ENCODE measurements around the gene ATP5PB. TPM values are rescaled to one million over a fixed set of nuclear protein-coding genes. Genes with fewer than 3 reads are reported as not detected.

ATP5PB gene
- total RNA-seq, 1 donor = 203 TPM

DNA sequence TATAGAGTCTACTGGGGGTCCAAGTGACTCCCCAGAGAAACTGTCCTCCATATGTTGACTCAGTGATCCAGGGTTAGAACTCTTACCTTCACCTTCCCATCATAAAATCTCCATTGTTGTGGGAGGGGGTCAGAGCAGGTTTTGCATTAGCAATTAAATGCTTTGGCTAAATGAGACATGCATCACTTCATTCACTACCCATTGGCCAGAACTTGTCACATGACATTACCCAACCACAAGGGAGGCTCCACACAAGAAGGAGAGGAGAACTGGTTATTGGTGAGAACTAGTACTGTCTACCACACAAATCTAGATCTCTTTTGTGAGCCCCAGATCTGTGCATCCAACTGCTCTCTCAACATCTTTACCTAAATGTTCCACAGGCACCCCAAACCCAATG, 20.3 kb downstream of the ATP5PB start:
- H3K9me3 ChIP-seq (ENCODE audit: low read depth, low read length) = no peaks in the 10 kb centered on the region
- peaks cover 15% of the 10 kb centered on the region for H3K36me3 ChIP-seq (ENCODE audit: insufficient read depth, low read length)
- no peak for DNase-seq (ENCODE audit: insufficient read length, low spot score, missing footprints)
- peaks cover 10% of the 10 kb centered on the region for H3K4me1 ChIP-seq (ENCODE audit: insufficient read depth, low read length)
- H3K27me3 ChIP-seq (ENCODE audit: insufficient read depth, low read length) = no peaks in the 10 kb centered on the region
- H3K27ac ChIP-seq (ENCODE audit: low read depth, low read length) = no peak overlapping the region
- H3K4me2 ChIP-seq (ENCODE audit: insufficient read depth, low read length) = no peak overlapping the region
- no peaks in the 10 kb centered on the region for H4K20me1 ChIP-seq (ENCODE audit: insufficient read depth, low read length)
- no peak overlapping the region for H2AFZ ChIP-seq (ENCODE audit: low read length)
- TF ChIP-seq, protein P1, sequence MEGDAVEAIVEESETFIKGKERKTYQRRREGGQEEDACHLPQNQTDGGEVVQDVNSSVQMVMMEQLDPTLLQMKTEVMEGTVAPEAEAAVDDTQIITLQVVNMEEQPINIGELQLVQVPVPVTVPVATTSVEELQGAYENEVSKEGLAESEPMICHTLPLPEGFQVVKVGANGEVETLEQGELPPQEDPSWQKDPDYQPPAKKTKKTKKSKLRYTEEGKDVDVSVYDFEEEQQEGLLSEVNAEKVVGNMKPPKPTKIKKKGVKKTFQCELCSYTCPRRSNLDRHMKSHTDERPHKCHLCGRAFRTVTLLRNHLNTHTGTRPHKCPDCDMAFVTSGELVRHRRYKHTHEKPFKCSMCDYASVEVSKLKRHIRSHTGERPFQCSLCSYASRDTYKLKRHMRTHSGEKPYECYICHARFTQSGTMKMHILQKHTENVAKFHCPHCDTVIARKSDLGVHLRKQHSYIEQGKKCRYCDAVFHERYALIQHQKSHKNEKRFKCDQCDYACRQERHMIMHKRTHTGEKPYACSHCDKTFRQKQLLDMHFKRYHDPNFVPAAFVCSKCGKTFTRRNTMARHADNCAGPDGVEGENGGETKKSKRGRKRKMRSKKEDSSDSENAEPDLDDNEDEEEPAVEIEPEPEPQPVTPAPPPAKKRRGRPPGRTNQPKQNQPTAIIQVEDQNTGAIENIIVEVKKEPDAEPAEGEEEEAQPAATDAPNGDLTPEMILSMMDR (IDR thresholded peaks at IDR 0.05; ENCODE audit: extremely low read depth, low read depth, low read length) = no peak
- no peak overlapping the region for H3K4me3 ChIP-seq (ENCODE audit: insufficient read depth, low read length)
- H3K79me2 ChIP-seq (ENCODE audit: insufficient read depth, low read length) = no peaks in the 10 kb centered on the region

GRCh38 chr1:111470596-111470995, 21.3 kb downstream of the ATP5PB start:
- H3K4me1 ChIP-seq (ENCODE audit: insufficient read depth, low read length) = peaks cover 20% of the 10 kb centered on the region
- no peak overlapping the region for H3K4me2 ChIP-seq (ENCODE audit: insufficient read depth, low read length)
- H3K4me3 ChIP-seq (ENCODE audit: insufficient read depth, low read length) = no peak overlapping the region
- TF ChIP-seq, protein P1 (IDR thresholded peaks at IDR 0.05; ENCODE audit: extremely low read depth, low read depth, low read length) = no peak
- no peaks in the 10 kb centered on the region for H3K79me2 ChIP-seq (ENCODE audit: insufficient read depth, low read length)
- no peaks in the 10 kb centered on the region for H3K9me3 ChIP-seq (ENCODE audit: low read depth, low read length)
- no peak for DNase-seq (ENCODE audit: insufficient read length, low spot score, missing footprints)
- H3K27me3 ChIP-seq (ENCODE audit: insufficient read depth, low read length) = no peaks in the 10 kb centered on the region
- H4K20me1 ChIP-seq (ENCODE audit: insufficient read depth, low read length) = no peaks in the 10 kb centered on the region
- peaks cover 15% of the 10 kb centered on the region for H3K36me3 ChIP-seq (ENCODE audit: insufficient read depth, low read length)
- H2AFZ ChIP-seq (ENCODE audit: low read length) = no peak overlapping the region
- H3K27ac ChIP-seq (ENCODE audit: low read depth, low read length) = no peak overlapping the region

DNA sequence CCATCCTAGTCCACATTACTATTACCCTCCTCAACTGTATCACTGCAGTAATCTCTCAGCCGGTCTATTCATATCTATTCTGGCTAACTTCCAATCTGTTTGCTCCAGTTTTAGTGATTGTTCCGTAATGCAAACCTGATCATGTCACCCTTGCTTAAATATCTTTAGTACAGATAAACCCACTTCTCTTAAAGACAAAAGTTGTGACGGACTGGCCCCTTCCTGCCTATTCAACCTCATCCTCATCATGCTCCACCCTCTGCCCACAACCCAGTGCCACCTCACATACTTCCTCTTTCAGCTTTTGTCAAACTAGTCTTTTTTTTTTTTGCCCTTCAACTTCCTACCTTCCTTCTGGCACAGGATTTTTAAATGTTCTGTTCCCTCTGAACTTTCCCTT, 21.7 kb downstream of the ATP5PB start:
- DNase-seq (ENCODE audit: insufficient read length, low spot score, missing footprints) = no peak
- Histone ChIP-seq H3K27ac (ENCODE audit: low read depth, low read length) (no peak overlapping the region), H4K20me1 (ENCODE audit: insufficient read depth, low read length) (no peaks in the 10 kb centered on the region), H3K9me3 (ENCODE audit: low read depth, low read length) (no peaks in the 10 kb centered on the region), H3K4me3 (ENCODE audit: insufficient read depth, low read length) (no peak overlapping the region), H3K27me3 (ENCODE audit: insufficient read depth, low read length) (no peaks in the 10 kb centered on the region), H3K4me1 (ENCODE audit: insufficient read depth, low read length) (peaks cover 25% of the 10 kb centered on the region), H3K79me2 (ENCODE audit: insufficient read depth, low read length) (no peaks in the 10 kb centered on the region), H3K36me3 (ENCODE audit: insufficient read depth, low read length) (peaks cover 15% of the 10 kb centered on the region), H3K4me2 (ENCODE audit: insufficient read depth, low read length) (no peak overlapping the region), H2AFZ (ENCODE audit: low read length) (no peak overlapping the region)
- TF ChIP-seq, protein P1 (IDR thresholded peaks at IDR 0.05; ENCODE audit: extremely low read depth, low read depth, low read length) = no peak

DNA sequence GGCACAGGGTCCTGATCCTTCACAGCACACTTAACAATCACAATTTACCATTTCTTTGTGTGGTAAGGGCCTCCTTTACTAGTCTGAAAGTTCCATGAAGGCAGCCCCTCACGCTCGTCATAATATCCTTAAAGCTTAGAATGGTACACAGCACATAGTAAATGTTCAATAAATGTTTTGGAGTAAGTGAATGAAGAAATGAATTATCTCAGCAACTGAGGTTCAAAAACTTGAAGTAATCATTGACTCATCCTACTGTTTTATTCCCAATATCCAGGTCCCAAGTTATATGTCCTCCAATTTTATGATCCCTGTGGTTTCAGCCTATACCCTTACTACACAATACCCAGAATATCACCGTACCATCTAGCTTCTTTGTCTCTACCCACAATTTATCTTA, 22.3 kb downstream of the ATP5PB start:
- no peaks in the 10 kb centered on the region for H3K79me2 ChIP-seq (ENCODE audit: insufficient read depth, low read length)
- TF ChIP-seq, protein P1 (IDR thresholded peaks at IDR 0.05; ENCODE audit: extremely low read depth, low read depth, low read length) = no peak
- H3K4me2 ChIP-seq (ENCODE audit: insufficient read depth, low read length) = no peak overlapping the region
- H3K4me3 ChIP-seq (ENCODE audit: insufficient read depth, low read length) = no peak overlapping the region
- H3K36me3 ChIP-seq (ENCODE audit: insufficient read depth, low read length) = peaks cover 15% of the 10 kb centered on the region
- H4K20me1 ChIP-seq (ENCODE audit: insufficient read depth, low read length) = no peaks in the 10 kb centered on the region
- H3K4me1 ChIP-seq (ENCODE audit: insufficient read depth, low read length) = peaks cover 28% of the 10 kb centered on the region
- H3K27ac ChIP-seq (ENCODE audit: low read depth, low read length) = no peak overlapping the region
- no peaks in the 10 kb centered on the region for H3K9me3 ChIP-seq (ENCODE audit: low read depth, low read length)
- H3K27me3 ChIP-seq (ENCODE audit: insufficient read depth, low read length) = no peaks in the 10 kb centered on the region
- no peak overlapping the region for H2AFZ ChIP-seq (ENCODE audit: low read length)
- no peak for DNase-seq (ENCODE audit: insufficient read length, low spot score, missing footprints)
